Lower leg skin (tissue), 4 donors: Measurements from ENCODE around the gene SDK2. TPM values are rescaled to one million over a fixed set of nuclear protein-coding genes. Genes with fewer than 3 reads are reported as not detected.

Experiments
- DNase-seq, 2 donors: peaks; one replicate each; pipeline ENCODE4 v3.0.0-alpha.2; 2019; ENCODE audit warnings: low spot score in 2 of 2
- H3K4me3 ChIP-seq: fragments of 200-600 bp; sonication (generic); 2 replicates; pipeline ENCODE4 v1.5.1; 2017; ENCODE audit warnings: mild to moderate bottlenecking, low read depth; ENCODE audit not compliant: poor library complexity, severe bottlenecking
- POLR2A ChIP-seq, 2 donors: fragments of 450-650 bp; IDR thresholded peaks; one replicate each; pipeline ENCODE4 v1.6.1; 2016 to 2017; ENCODE audit warnings: antibody characterized with exemption in 2 of 2, mild to moderate bottlenecking in 1 of 2, moderate library complexity in 1 of 2
- WGBS, 2 donors: methylation state at CpG; one replicate each; pipeline ENCODE4 v1.1.5; 2018; 5-methylcytosine and 5-hydroxymethylcytosine counted together
- intact Hi-C: fragments of 100-400 bp; cut with DNase I; formaldehyde crosslinking; loops from one replicate; pipeline ENCODE4 v1.15.0; 2023; ENCODE audit warnings: low total_unique reads
- total RNA-seq, 4 donors: library from RNA; depleted of rRNA; stranded (reverse); fragments of >200 nt; gene quantifications; one replicate each; pipeline ENCODE4 v1.1.0, GENCODE V29; 2016
- TF ChIP-seq, protein P1 (sequence below), 3 donors: fragments of 450-650 bp; IDR thresholded peaks; one replicate each; pipeline ENCODE4 v1.5.1; 2016; ENCODE audit warnings: antibody characterized with exemption in 3 of 3, mild to moderate bottlenecking in 3 of 3, moderate library complexity in 2 of 3

SDK2 gene
- total RNA-seq, 4 donors from 2014 or later, result 1.5 to 4.4 (median 1.6) TPM

DNA sequence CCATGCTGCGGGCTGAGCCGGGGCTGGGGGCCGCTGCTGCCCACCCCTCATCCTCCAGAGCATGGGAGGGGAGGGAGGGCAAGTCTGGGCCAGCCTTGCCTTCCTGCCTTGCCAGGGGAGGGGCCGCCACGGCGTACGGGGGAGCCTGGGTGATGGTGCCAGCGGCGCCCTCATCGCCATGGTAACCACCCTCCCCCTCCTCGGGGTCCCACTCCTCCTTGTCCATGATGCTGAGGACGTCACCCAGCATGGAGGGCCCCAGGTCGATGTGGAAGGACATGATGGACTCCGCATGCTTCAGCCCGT is 358.7 kb downstream of the SDK2 start:
- TF ChIP-seq, protein P1, sequence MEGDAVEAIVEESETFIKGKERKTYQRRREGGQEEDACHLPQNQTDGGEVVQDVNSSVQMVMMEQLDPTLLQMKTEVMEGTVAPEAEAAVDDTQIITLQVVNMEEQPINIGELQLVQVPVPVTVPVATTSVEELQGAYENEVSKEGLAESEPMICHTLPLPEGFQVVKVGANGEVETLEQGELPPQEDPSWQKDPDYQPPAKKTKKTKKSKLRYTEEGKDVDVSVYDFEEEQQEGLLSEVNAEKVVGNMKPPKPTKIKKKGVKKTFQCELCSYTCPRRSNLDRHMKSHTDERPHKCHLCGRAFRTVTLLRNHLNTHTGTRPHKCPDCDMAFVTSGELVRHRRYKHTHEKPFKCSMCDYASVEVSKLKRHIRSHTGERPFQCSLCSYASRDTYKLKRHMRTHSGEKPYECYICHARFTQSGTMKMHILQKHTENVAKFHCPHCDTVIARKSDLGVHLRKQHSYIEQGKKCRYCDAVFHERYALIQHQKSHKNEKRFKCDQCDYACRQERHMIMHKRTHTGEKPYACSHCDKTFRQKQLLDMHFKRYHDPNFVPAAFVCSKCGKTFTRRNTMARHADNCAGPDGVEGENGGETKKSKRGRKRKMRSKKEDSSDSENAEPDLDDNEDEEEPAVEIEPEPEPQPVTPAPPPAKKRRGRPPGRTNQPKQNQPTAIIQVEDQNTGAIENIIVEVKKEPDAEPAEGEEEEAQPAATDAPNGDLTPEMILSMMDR (IDR thresholded peaks at IDR 0.05), result no peak
- TF ChIP-seq POLR2A (IDR thresholded peaks at IDR 0.05), result no peak
- DNase-seq, result no peak
- intact Hi-C loops, result no loop called here
- H3K4me3 ChIP-seq, result no peak overlapping the region
- WGBS, 2 donors, result 61 to 72% methylated on average over 11 to 15 of the region's 15 CpGs

- WGBS, 2 donors, result 75 to 77% methylated on average over 20 of the region's 20 CpGs
- TF ChIP-seq, protein P1 (IDR thresholded peaks at IDR 0.05), result no peak
- no peak for DNase-seq
- no peak overlapping the region for H3K4me3 ChIP-seq
- intact Hi-C loops, result no loop called here
These were observed 359.2 kb downstream of the SDK2 start for GRCh38 chr17:73284906-73285602.
